HAP-1 (cell line): ENCODE results near the gene PAPSS2.
"Not testable (repeated sequence)": the region's sequence is repeated elsewhere in the genome, so short reads cannot be mapped to it uniquely, and the experiment has no call there.

Experiments used
- DNase-seq, 2 experiments: peaks; one replicate each; pipeline ENCODE4 v3.0.0-alpha.2; 2016 to 2020; ENCODE audit warnings: low spot score in 2 of 2
- H3K27me3 ChIP-seq: fragments of 250-450 bp; sonication (Bioruptor Pico); 2 replicates; pipeline ENCODE4 v1.5.1; 2020; ENCODE audit warnings: low read depth, mild to moderate bottlenecking, moderate library complexity
- H3K36me3 ChIP-seq: fragments of 250-450 bp; sonication (Bioruptor Pico); replicated peaks from 2 replicates; pipeline ENCODE4 v1.5.1; 2020; ENCODE audit warnings: mild to moderate bottlenecking
- H3K4me1 ChIP-seq: fragments of 250-450 bp; sonication (Bioruptor Pico); 2 replicates; pipeline ENCODE4 v1.5.1; 2020; ENCODE audit warnings: mild to moderate bottlenecking
- H3K4me3 ChIP-seq: fragments of 250-450 bp; sonication (Bioruptor Pico); 2 replicates; pipeline ENCODE4 v1.5.1; 2020; ENCODE audit warnings: mild to moderate bottlenecking, moderate library complexity
- H3K9me3 ChIP-seq: fragments of 250-450 bp; sonication (Bioruptor Pico); 2 replicates; pipeline ENCODE4 v1.5.1; 2020; ENCODE audit warnings: mild to moderate bottlenecking, moderate library complexity
- in situ Hi-C: fragments of 300-500 bp; cut with MboI; formaldehyde crosslinking; loops from 3 replicates; pipeline ENCODE4 v1.14.3; 2020; ENCODE audit warnings: low sequenced_read_pairs, inconsistent platforms, mixed read lengths

The PAPSS2 gene

GRCh38 chr10:87712913-87713616 lies 53.4 kb downstream of the PAPSS2 start:
- H3K36me3 ChIP-seq: no peaks in the 10 kb centered on the region
- in situ Hi-C loops: no loop called here

GRCh38 chr10:87713707-87714106 lies 54.0 kb downstream of the PAPSS2 start:
- no peaks in the 10 kb centered on the region for H3K9me3 ChIP-seq
- peaks cover 5% of the 10 kb centered on the region for H3K4me1 ChIP-seq
- H3K36me3 ChIP-seq: no peaks in the 10 kb centered on the region
- DNase-seq: peak in 1 of 2 experiments; percentile 11
- no peaks in the 10 kb centered on the region for H3K27me3 ChIP-seq
- no peak overlapping the region for H3K4me3 ChIP-seq
- in situ Hi-C loops: no loop called here

More at GRCh38 chr10:87712913-87713616, 53.4 kb downstream of the PAPSS2 start:
- no peaks in the 10 kb centered on the region for H3K9me3 ChIP-seq
- no peaks in the 10 kb centered on the region for H3K27me3 ChIP-seq
- no peak for DNase-seq
- H3K4me3 ChIP-seq: no peak overlapping the region
- peaks cover 5% of the 10 kb centered on the region for H3K4me1 ChIP-seq

- no peaks in the 10 kb centered on the region for H3K9me3 ChIP-seq
- in situ Hi-C loops: no loop called here
- DNase-seq: no peak
- no peaks in the 10 kb centered on the region for H3K36me3 ChIP-seq
- no peak overlapping the region for H3K4me3 ChIP-seq
- peaks cover 5% of the 10 kb centered on the region for H3K4me1 ChIP-seq
- no peaks in the 10 kb centered on the region for H3K27me3 ChIP-seq
These were observed 56.1 kb downstream of the PAPSS2 start for GRCh38 chr10:87715552-87716347.

- Histone ChIP-seq H3K9me3 (no peaks in the 10 kb centered on the region), H3K4me3 (no peak overlapping the region), H3K36me3 (no peaks in the 10 kb centered on the region), H3K4me1 (peaks cover 5% of the 10 kb centered on the region), H3K27me3 (no peaks in the 10 kb centered on the region)
- in situ Hi-C loops: no loop called here
- DNase-seq: no peak
These were observed 56.6 kb downstream of the PAPSS2 start for GRCh38 chr10:87716348-87716670.

- Histone ChIP-seq H3K4me1 (no peaks in the 10 kb centered on the region), H3K9me3 (no peaks in the 10 kb centered on the region), H3K36me3 (no peaks in the 10 kb centered on the region), H3K4me3 (no peak overlapping the region), H3K27me3 (no peaks in the 10 kb centered on the region)
- in situ Hi-C loops: no loop called here
- DNase-seq: no peak
These were observed 61.0 kb downstream of the PAPSS2 start for GRCh38 chr10:87720665-87721064.

- no peaks in the 10 kb centered on the region for H3K36me3 ChIP-seq
- no peak for DNase-seq
- H3K4me3 ChIP-seq: no peak overlapping the region
- no peaks in the 10 kb centered on the region for H3K27me3 ChIP-seq
- H3K9me3 ChIP-seq: no peaks in the 10 kb centered on the region
- no peaks in the 10 kb centered on the region for H3K4me1 ChIP-seq
- in situ Hi-C loops: no loop called here
These were observed 62.1 kb downstream of the PAPSS2 start for GRCh38 chr10:87721781-87722180.

- Histone ChIP-seq H3K27me3 (no peaks in the 10 kb centered on the region), H3K9me3 (no peaks in the 10 kb centered on the region), H3K4me1 (no peaks in the 10 kb centered on the region), H3K4me3 (no peak overlapping the region), H3K36me3 (no peaks in the 10 kb centered on the region)
- no peak for DNase-seq
- in situ Hi-C loops: no loop called here
These were observed 63.0 kb downstream of the PAPSS2 start for GRCh38 chr10:87722716-87723115.

- Histone ChIP-seq H3K4me3 (no peak overlapping the region), H3K36me3 (no peaks in the 10 kb centered on the region), H3K27me3 (no peaks in the 10 kb centered on the region), H3K4me1 (no peaks in the 10 kb centered on the region), H3K9me3 (no peaks in the 10 kb centered on the region)
- in situ Hi-C loops: no loop called here
- DNase-seq: no peak
These were observed 63.8 kb downstream of the PAPSS2 start for GRCh38 chr10:87723500-87723899.

- no peak overlapping the region for H3K4me3 ChIP-seq
- in situ Hi-C loops: loop anchor here (25.0 kb wide), 1 partner anchor 187 kb away; no protein-coding TSS in a partner anchor
- no peaks in the 10 kb centered on the region for H3K27me3 ChIP-seq
These were observed 65.1 kb downstream of the PAPSS2 start for GRCh38 chr10:87724789-87725188.

GRCh38 chr10:87729940-87730339 lies 70.3 kb downstream of the PAPSS2 start:
- peaks cover 11% of the 10 kb centered on the region for H3K4me1 ChIP-seq
- no peak overlapping the region for H3K4me3 ChIP-seq
- no peaks in the 10 kb centered on the region for H3K27me3 ChIP-seq
- no peaks in the 10 kb centered on the region for H3K36me3 ChIP-seq
- H3K9me3 ChIP-seq: no peaks in the 10 kb centered on the region
- DNase-seq: no peak
- in situ Hi-C loops: loop anchor here (25.0 kb wide), 1 partner anchor 193 kb away; no protein-coding TSS in a partner anchor

More at GRCh38 chr10:87724789-87725188, 65.1 kb downstream of the PAPSS2 start:
- Histone ChIP-seq H3K36me3 (no peaks in the 10 kb centered on the region), H3K4me1 (peaks cover 2% of the 10 kb centered on the region; the same call in 1 of the 2 replicates), H3K9me3 (no peaks in the 10 kb centered on the region)
- no peak for DNase-seq

- Histone ChIP-seq H3K27me3 (no peaks in the 10 kb centered on the region), H3K36me3 (no peaks in the 10 kb centered on the region), H3K9me3 (no peaks in the 10 kb centered on the region), H3K4me1 (peaks cover 13% of the 10 kb centered on the region), H3K4me3 (no peak overlapping the region)
- no peak for DNase-seq
- in situ Hi-C loops: loop anchor here (25.0 kb wide), 1 partner anchor 196 kb away; no protein-coding TSS in a partner anchor
These were observed 73.4 kb downstream of the PAPSS2 start for GRCh38 chr10:87733081-87733480.

- H3K27me3 ChIP-seq: no peaks in the 10 kb centered on the region
- H3K4me3 ChIP-seq: no peak overlapping the region
- H3K4me1 ChIP-seq: peaks cover 6% of the 10 kb centered on the region
- no peaks in the 10 kb centered on the region for H3K9me3 ChIP-seq
- in situ Hi-C loops: loop anchor here (25.0 kb wide), 1 partner anchor 198 kb away; no protein-coding TSS in a partner anchor
- no peaks in the 10 kb centered on the region for H3K36me3 ChIP-seq
- peak; percentile 26 to 51 for DNase-seq
These were observed 75.5 kb downstream of the PAPSS2 start for GRCh38 chr10:87734987-87735827.

GRCh38 chr10:87738253-87738652 lies 78.6 kb downstream of the PAPSS2 start:
- H3K4me1 ChIP-seq, H3K4me3 ChIP-seq, H3K36me3 ChIP-seq, DNase-seq, H3K27me3 ChIP-seq, H3K9me3 ChIP-seq: not testable (repeated sequence)
- in situ Hi-C loops: loop anchor here (25.0 kb wide), 1 partner anchor 201 kb away; no protein-coding TSS in a partner anchor
